Measurements from ENCODE around the gene WWP2.

The WWP2 gene

DNA sequence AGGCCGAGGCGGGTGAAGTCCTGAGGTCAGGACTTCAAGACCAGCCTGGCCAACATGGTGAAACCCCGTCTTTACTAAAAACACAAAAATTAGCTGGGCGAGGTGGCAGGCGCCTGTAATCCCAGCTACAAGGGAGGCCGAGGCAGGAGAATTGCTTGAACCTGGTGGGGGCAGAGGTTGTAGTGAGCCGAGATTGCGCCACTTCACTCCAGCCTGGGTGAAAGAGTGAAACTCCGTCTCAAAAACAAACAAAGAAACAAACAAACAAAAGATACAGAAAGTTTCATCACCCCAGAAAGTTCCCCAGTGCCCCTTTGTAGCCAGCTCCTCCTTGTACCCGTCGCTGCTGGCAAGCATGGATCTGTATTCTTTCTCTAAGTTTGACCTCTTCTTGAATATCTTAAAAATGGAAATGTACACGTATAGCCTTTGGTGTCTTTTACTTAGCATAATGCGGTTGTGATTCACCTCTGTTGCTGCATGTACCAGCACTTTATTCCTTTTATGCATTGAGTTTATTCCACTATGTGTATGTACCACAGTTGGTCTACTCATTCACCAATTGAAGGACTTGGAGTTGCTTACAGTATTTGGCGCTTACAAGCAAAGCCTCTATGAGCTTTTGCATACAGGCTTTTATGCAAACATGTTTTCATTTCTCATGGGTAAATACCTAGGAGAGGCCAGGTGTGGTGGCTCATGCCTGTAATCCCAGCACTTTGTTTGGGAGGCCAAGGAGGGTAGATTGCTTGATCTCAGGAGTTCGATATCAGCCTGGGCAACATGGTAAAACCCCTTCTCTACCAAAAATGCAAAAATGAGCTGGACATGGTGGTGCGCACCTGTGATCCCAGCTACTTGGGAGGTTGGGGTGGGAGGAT lies 101.5 kb downstream of the WWP2 start:
- TF ChIP-seq, protein P1, sequence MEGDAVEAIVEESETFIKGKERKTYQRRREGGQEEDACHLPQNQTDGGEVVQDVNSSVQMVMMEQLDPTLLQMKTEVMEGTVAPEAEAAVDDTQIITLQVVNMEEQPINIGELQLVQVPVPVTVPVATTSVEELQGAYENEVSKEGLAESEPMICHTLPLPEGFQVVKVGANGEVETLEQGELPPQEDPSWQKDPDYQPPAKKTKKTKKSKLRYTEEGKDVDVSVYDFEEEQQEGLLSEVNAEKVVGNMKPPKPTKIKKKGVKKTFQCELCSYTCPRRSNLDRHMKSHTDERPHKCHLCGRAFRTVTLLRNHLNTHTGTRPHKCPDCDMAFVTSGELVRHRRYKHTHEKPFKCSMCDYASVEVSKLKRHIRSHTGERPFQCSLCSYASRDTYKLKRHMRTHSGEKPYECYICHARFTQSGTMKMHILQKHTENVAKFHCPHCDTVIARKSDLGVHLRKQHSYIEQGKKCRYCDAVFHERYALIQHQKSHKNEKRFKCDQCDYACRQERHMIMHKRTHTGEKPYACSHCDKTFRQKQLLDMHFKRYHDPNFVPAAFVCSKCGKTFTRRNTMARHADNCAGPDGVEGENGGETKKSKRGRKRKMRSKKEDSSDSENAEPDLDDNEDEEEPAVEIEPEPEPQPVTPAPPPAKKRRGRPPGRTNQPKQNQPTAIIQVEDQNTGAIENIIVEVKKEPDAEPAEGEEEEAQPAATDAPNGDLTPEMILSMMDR (IDR thresholded peaks at IDR 0.05; ENCODE audit: insufficient read depth, missing control alignments) = no peak
- DNase-seq (ENCODE audit: insufficient read length, low spot score) (no peak), FAIRE-seq (no peak)

DNA sequence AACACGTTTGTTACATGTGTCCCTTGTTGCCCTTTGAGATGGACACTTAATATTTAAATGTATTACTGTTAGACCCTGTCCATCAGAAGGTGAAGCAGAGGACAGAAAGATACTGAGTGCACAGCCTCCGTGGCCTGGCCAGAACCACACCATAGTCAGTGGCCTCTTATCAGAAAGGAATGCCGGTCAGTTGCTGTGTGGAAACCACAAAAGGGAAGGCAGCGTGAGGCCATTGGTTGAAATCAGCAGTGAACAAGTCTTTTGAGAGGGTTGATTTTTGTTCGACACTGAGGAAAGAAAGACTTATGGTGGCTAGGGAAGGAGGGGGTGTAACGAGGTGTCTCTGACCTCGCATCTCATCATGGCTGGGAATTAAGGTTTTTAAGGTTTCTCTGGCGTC lies 103.6 kb downstream of the WWP2 start:
- TF ChIP-seq, protein P1 (IDR thresholded peaks at IDR 0.05; ENCODE audit: insufficient read depth, missing control alignments) = no peak
- DNase-seq (ENCODE audit: insufficient read length, low spot score) (no peak), FAIRE-seq (no peak)

DNA sequence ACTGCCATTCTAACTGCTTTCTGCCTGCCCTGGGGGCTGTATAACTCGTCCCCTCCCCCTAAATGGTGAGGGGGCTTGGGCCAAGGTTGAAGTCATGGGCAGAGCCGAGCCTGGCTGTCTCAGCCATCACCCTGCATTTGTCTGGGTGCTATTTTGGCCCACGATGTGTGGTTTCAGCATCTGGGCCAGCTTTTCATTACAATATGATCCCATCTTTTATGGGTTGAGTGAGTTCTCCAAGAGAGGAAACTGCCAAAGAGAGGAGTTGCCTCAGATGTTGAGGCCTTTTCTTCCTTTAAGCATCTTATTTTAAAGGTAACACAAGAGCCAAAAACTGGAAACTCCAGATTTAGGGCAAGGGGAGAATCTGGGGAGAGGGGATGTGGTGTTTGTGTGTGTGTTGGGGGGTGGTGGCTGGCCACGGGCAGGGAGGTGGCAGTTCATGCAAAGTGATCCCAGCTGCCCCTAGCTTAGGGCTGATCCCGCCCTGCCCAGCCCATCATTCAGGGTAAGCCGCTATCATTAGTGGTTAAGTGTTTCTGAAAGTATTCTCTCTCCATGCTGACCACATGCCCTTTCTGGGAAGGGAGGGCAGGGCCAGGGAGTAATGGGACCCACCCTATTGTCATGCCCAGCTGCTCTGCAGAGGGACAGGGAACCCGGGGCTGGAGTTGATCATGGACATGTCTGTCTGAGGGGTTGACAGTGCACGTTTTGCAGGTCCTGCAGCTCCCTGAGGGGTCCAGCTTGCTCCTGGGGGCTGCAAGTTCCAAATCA lies 105.8 kb downstream of the WWP2 start:
- DNase-seq (ENCODE audit: insufficient read length, low spot score) = no peak

DNA sequence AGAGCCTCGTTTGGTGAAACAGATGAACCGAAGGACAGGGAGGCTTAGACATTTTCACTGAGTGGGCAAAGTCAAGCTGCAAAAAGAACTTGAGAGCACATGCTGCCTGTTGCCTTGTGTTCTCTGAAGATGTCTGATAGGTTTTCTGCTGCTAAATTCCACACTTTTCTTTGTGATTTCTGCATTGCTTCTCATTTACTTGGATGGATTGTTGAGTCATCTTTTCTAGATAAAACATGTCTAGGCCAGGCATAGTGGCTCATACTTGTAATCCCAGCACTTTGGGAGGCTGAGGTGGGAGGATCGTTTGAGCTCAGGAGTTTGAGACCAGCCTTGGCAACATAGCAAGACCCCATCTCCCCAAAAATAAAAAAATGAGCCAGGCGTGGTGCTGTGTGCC lies 108.6 kb downstream of the WWP2 start:
- DNase-seq (ENCODE audit: insufficient read length, low spot score) (no peak), FAIRE-seq (no peak)
- TF ChIP-seq, protein P1 (IDR thresholded peaks at IDR 0.05; ENCODE audit: insufficient read depth, missing control alignments) = no peak

More for the DNA sequence above, 105.8 kb downstream of the WWP2 start:
- TF ChIP-seq, protein P1 (IDR thresholded peaks at IDR 0.05; ENCODE audit: insufficient read depth, missing control alignments) = no peak
- no peak for FAIRE-seq

DNA sequence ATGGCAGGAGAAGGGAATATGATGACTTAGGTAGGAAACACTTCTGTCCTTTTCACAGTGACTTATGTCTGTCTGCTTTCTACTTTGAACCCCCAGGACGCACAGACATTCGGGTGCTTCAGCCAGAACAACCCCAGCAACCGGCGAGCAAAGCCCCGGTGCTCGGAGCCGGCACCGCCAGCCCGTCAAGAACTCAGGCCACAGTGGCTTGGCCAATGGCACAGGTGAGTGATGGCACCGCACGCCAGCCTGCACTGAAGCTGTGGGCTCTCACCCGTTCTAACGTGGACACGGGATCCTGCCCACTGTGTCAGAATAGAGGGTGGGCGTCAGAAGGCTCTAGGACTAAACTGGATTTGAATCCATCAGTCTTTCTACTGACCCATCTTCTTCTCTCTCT lies 109.6 kb downstream of the WWP2 start:
- DNase-seq (ENCODE audit: insufficient read length, low spot score) (no peak), FAIRE-seq (no peak)
- TF ChIP-seq, protein P1 (IDR thresholded peaks at IDR 0.05; ENCODE audit: insufficient read depth, missing control alignments) = no peak

DNA sequence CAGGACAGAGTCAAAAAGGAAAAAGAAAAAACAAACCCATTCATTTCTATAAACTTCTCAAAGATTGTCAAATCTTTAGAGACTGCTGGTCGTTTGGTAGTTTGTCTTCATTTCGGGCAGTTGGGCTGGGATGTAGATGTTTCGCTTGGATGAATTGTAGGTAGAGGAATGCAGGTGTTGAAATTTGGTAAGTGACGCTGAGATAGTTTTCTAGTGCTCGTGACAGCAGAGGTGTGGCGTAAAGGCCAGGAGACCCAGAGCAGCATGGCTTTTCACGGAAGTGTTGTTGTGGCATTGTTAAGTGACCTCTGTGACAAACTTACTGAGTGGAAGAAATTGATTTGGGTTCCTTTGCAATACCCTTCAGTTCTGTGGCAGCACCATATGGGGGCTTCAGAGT lies 110.8 kb downstream of the WWP2 start:
- no peak for DNase-seq (ENCODE audit: insufficient read length, low spot score)
- TF ChIP-seq, protein P1 (IDR thresholded peaks at IDR 0.05; ENCODE audit: insufficient read depth, missing control alignments) = no peak
- FAIRE-seq = no peak
